ENCODE measurements around the gene ZNF385C. TPM values are rescaled to one million over a fixed set of nuclear protein-coding genes. Genes with fewer than 3 reads are reported as not detected.

Gene ZNF385C
- total RNA-seq, 4 donors from 2014 or later = 0.53 to 1.3 TPM; not detected in 2

- no peaks in the 10 kb centered on the region for H3K4me1 ChIP-seq
- TF ChIP-seq POLR2A (IDR thresholded peaks at IDR 0.05) = no peak
- TF ChIP-seq, protein P1, sequence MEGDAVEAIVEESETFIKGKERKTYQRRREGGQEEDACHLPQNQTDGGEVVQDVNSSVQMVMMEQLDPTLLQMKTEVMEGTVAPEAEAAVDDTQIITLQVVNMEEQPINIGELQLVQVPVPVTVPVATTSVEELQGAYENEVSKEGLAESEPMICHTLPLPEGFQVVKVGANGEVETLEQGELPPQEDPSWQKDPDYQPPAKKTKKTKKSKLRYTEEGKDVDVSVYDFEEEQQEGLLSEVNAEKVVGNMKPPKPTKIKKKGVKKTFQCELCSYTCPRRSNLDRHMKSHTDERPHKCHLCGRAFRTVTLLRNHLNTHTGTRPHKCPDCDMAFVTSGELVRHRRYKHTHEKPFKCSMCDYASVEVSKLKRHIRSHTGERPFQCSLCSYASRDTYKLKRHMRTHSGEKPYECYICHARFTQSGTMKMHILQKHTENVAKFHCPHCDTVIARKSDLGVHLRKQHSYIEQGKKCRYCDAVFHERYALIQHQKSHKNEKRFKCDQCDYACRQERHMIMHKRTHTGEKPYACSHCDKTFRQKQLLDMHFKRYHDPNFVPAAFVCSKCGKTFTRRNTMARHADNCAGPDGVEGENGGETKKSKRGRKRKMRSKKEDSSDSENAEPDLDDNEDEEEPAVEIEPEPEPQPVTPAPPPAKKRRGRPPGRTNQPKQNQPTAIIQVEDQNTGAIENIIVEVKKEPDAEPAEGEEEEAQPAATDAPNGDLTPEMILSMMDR (IDR thresholded peaks at IDR 0.05) = no peak
- H3K27me3 ChIP-seq = no peaks in the 10 kb centered on the region
- H3K27ac ChIP-seq = no peak overlapping the region
- H3K9me3 ChIP-seq = no peaks in the 10 kb centered on the region
- no peaks in the 10 kb centered on the region for H3K36me3 ChIP-seq
- no peak overlapping the region for H3K4me3 ChIP-seq
- DNase-seq = no peak
These were observed 18.7 kb downstream of the ZNF385C start for GRCh38 chr17:42079541-42079940.

DNA sequence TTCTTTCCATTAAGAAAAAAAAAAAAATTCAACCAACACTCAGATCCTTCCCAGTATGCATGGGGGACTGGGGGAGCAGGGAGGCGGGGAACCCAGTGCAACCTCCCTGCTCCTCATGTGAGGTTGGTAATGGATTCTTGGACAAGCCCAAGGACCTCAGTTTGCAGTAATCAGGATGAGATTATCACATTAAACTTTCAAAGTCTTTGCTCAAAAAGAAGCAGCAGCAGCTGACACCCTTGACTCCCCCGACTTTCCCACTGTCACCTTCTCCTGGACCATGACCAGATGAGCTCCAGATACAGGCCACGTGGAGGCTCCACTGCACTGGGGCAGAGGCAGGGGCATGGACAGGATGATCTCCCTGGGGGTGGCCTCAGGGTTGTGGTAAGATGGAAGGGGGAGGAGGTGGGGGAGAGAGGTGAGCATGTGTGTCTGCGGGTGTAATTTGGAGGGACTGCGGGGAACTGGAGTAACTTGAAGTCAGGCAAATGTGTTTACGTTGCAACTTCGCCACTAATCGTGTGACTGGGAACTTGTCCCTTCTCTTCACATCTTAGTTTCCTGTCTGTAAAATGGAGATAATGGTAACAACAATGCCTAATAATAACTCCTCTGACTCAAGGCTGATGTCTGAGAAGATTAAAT, 19.8 kb downstream of the ZNF385C start:
- Histone ChIP-seq H3K36me3 (no peaks in the 10 kb centered on the region), H3K4me1 (no peaks in the 10 kb centered on the region)

DNA sequence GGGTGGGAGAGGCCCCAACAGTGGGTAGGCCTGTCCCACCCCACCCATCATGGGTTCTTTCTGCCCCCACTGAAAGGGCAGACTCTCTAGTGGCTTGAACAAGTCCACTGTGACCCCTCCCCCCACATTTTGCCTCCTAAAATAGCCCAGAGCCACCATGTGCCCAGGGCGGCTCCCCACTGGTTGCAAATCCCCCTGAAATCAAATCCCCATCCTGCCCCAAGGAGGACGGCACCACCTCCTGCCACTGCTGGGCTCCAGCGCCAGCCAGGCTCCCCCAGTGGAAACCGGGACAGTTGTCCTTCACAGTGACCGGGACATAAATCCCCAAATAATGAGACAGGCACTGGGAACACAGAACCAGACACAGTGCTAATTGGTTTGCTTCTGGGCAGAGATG, 20.5 kb downstream of the ZNF385C start:
- H3K4me3 ChIP-seq = no peak overlapping the region
- H3K9me3 ChIP-seq = no peaks in the 10 kb centered on the region
- DNase-seq = no peak
- TF ChIP-seq, protein P1 (IDR thresholded peaks at IDR 0.05) = no peak
- H3K27me3 ChIP-seq = peaks cover 0 to 3% of the 10 kb centered on the region in 2 donors
- no peaks in the 10 kb centered on the region for H3K36me3 ChIP-seq
- H3K27ac ChIP-seq = no peak overlapping the region
- peaks cover 0 to 1% (median under 1%) of the 10 kb centered on the region in 4 donors for H3K4me1 ChIP-seq

More for the DNA sequence above, 19.8 kb downstream of the ZNF385C start:
- H3K27ac ChIP-seq = no peak overlapping the region
- no peak overlapping the region for H3K4me3 ChIP-seq
- no peaks in the 10 kb centered on the region for H3K9me3 ChIP-seq
- TF ChIP-seq POLR2A (IDR thresholded peaks at IDR 0.05) = no peak
- TF ChIP-seq, protein P1 (IDR thresholded peaks at IDR 0.05) = no peak
- no peak for DNase-seq
- no peaks in the 10 kb centered on the region for H3K27me3 ChIP-seq

DNA sequence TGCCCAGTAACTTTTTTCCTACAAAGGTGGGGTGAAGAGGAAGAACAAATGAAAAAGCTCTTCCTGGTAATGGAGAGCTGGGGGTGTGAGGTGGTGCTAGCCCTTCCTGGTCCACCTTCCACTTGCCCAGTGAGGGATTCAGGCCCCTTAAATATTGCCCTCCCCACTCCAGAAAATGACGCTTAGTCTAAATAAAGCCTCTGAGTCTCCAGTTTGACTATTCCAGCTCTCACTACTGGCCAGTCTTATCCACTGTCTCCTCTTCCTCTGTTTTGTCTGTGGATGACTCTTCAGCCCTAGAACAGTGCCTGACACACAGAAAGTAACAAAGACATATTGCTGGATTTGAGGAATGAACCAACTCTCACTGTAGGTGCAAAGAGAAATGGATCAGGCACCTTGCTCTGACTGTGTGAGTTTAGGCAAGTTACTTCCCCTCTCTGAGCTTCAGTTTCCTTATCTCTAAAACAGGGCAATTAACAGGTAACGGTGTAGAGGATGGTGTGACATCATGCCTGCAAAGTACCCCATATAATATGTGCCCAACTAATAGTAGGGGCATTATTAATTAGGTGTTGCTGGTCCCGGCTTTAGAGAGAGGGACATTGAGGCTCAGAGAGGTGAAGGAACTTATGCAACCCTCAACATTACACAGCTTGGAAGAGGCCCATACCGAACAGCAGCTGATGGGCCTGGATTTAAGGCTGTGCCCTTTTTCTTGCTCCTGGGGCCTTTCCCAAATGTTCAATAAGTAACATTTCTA, 21.3 kb downstream of the ZNF385C start:
- H3K4me1 ChIP-seq = peaks cover 0 to 9% (median 6%) of the 10 kb centered on the region in 4 donors
- H3K27ac ChIP-seq = no peak overlapping the region
- no peak for DNase-seq
- TF ChIP-seq, protein P1 (IDR thresholded peaks at IDR 0.05) = no peak
- TF ChIP-seq POLR2A (IDR thresholded peaks at IDR 0.05) = no peak
- H3K4me3 ChIP-seq = no peak overlapping the region
- H3K27me3 ChIP-seq = peaks cover 0 to 10% of the 10 kb centered on the region in 2 donors
- H3K36me3 ChIP-seq = no peaks in the 10 kb centered on the region
- no peaks in the 10 kb centered on the region for H3K9me3 ChIP-seq

DNA sequence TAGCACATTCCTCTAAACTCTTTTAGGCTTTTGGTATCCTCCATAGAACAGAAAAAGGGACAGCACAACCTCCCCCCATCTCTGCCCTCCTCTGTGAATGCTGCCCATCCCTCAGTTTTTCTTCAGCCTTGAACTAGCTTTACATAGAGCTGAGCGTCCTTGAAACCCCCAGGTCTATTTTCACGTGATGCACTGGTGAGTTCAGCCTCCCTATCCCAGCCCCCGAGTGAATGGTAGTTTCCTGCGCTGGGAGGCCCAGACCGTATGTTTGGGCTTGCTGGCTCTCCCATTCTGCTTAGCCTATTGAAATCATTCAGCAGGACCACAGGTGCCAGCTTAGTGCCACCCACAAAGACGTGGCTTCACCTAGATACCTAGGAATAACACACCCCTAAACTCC, 22.5 kb downstream of the ZNF385C start:
- Histone ChIP-seq H3K9me3 (no peaks in the 10 kb centered on the region), H3K4me1 (peaks cover 0 to 13% (median 7%) of the 10 kb centered on the region in 4 donors), H3K27ac (no peak overlapping the region), H3K27me3 (peaks cover 0 to 10% of the 10 kb centered on the region in 2 donors), H3K36me3 (no peaks in the 10 kb centered on the region), H3K4me3 (no peak overlapping the region)
- TF ChIP-seq POLR2A (IDR thresholded peaks at IDR 0.05) = no peak
- TF ChIP-seq, protein P1 (IDR thresholded peaks at IDR 0.05) = no peak
- DNase-seq = no peak
